Skeletal muscle cell (primary cell): ENCODE data around the gene NECTIN1.

Experiments used
- DNase-seq: peaks from one replicate; pipeline ENCODE4 v3.0.0-alpha.2; 2010; ENCODE audit warnings: low read depth
- H3K4me3 ChIP-seq: 2 replicates; pipeline ENCODE4 v1.5.1; 2011; ENCODE audit warnings: low read depth, mild to moderate bottlenecking, control low read depth, low read length, moderate library complexity

NECTIN1 gene

DNA sequence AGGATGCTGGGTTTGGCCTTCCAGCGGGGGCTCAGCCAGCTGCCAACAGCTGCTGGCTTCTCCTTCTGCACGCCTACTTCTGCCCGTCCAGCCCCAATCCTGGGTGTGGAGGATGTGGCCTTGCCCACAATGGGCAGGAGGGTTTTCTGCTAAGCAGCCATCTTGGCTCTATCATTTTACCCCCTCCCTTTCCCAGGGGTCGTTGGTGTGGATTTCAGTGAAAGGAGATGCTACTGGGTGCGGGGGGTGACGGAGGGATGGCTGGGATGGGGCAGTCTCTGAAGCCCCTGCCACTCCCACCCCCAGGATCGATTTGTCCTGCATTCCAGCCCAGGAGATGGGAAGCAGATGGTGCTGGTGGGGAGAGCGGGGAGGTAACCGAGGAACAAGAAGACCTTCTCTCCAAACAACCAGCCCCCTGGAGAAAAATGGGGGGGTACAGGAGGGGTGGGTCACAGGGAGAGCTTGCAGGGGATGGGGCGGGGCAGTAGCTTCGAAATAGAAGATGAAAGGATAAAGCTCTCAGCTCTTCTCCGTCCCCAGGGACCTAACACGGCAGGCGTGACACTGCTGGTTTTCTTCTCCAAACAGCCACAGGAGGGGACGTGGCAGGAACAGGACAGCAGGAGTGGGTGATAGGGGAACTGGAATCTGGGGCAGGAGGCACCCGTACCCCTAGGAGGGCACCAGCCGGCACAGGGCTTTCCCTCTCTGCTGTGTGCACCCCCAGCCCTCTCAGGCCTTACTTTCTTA, 68.9 kb downstream of the NECTIN1 start:
- no peak overlapping the region for H3K4me3 ChIP-seq
- no peak for DNase-seq

DNA sequence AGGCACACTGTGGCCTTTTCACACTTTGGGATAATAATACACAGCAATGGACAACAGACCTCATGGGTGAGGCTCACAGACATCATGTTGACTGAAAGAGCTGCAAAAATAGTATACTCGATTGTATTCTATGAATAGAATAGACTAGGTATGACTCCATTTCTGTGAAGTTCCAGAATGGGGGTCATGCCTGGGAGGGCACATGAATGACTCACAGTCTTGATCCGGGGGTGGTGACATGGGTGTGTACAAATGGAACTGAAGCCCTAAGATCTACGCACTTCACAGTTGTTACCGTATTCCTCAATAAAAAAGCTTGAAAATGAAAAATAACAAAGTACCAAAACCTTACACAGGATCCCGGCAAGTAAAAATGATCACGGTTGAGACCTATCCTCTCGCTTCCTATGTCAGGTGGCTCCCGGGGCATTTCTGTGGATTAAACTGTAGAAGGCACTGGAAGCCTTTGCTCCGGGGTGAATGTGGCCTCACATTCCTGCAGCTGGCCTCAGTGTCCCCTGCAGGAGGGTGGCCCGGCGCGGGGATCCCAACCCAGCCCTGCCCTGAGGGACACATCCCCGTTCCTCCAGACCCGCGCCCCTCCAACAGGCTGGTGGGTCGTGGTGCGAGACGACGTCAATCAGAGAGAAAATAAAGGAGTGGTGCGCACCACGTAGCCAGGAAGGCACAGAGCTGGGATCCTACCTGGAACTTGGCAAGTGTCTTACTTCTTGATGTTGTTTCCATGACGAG, 75.9 kb downstream of the NECTIN1 start:
- no peak overlapping the region for H3K4me3 ChIP-seq
- no peak for DNase-seq

DNA sequence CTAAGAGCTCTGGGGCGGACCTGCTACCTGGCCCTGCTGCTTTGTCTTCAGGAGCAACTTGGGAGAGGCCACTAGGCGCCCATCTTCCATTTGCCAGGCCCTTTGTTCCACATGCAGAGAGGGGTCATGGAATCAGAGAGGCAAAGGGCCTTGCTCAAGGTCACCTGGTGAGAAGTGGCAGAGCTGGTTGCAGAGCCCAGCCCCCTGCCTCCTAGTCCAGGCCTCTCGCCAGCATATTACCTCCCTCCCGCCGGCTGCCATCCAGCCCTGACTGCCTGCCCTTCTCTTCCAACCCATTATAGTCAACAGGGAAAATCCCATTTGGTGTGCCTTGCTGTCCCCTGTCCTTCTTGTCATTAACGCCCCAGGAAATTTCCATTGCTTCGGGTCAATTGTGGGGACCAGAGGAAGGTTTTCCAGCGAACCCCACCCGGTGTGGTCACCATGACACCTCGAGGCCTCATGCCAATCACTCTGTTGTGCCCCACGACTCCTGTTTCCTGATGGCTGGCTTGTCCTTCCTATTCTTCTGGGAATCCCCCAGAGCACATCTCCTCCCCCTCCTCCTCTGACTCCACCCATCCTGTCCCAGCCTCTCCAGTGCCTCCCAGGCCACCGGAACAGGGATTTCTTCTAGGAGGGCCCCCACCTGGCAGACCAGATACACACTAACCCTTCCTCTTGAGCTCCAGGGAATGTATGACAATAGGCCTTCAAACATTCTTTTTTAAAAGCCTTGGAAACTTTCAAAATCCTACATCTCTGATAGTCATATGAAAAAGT, 77.0 kb downstream of the NECTIN1 start:
- DNase-seq = no peak
- H3K4me3 ChIP-seq = no peak overlapping the region

DNA sequence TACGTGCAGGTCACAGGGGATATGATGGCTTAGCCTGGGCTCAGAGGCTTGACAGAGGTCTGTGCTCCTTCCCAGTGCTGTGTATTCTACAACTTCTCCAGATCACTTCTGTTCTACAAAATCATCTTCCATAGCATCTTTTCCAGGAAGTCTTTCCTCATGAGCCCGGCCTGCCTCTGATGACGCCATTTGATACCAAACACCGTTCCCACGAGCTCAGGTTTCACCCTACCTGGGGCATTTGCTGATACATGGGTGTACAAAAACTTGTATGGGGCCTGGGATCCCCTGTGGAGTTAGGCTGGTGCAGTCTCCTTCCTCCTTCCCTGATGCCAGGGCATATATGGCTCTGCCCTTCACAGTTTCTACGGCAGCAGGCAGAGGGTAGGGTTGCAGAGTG, 78.7 kb downstream of the NECTIN1 start:
- no peak overlapping the region for H3K4me3 ChIP-seq
- DNase-seq = no peak

DNA sequence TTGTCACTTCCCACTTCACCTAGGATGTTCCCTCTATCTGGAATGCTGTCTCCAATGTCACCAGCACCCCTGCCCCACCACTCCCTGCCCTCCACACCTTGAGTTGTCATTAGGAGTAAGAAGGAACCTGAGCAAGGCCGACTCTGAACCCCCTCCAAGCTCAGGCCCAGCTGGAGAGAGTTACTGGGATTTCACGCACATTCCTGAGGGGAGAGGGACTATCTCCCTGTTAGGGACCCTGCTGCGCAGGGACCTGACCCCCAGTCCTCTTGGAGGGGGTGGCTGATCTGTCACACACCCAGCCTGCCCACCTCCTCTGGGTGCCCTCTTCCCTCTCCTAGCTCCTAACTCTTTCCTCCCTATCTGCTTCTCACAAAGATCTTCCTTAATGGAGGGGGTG, 81.7 kb downstream of the NECTIN1 start:
- H3K4me3 ChIP-seq = no peak overlapping the region
- no peak for DNase-seq

DNA sequence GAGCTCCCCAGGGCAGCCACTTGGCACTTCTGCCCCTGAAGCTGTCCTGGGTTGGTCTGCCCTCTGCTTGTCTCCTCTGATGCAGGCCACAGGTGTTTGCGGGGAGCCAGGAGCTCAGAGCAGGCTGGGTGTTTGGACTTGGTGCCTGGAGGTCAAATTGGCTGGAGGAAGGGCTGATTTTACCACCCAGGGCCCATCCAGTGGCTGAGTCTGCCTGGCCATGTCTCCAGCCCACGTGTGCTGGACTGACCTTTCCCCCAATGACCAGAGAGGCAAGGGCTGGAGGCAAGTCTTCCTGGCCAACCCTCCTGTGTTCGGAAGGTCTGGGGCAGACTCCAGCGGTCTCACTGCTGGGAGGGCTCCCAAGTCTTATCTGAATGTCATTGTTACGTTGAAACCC, 84.0 kb downstream of the NECTIN1 start:
- H3K4me3 ChIP-seq = no peak overlapping the region
- DNase-seq = no peak

DNA sequence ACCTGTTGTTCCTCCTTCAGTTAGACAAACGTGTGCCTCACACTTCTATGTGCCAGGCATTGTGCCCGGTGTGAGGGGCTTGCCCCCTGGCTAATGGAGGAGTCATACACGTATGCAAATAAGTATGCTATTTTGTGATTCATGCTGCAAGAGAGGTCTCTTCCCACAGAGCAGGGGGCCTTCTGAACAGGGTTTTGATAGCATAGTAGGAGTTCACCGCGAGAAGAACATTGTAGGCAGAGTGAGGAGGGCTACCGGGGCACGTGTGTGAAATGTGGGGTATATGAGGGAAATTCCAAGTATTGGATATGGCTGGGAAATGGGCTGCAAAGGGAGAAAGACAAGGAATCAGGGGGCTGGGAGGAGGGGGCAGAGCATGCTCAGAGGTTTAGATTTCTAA, 84.5 kb downstream of the NECTIN1 start:
- no peak overlapping the region for H3K4me3 ChIP-seq
- DNase-seq = no peak

DNA sequence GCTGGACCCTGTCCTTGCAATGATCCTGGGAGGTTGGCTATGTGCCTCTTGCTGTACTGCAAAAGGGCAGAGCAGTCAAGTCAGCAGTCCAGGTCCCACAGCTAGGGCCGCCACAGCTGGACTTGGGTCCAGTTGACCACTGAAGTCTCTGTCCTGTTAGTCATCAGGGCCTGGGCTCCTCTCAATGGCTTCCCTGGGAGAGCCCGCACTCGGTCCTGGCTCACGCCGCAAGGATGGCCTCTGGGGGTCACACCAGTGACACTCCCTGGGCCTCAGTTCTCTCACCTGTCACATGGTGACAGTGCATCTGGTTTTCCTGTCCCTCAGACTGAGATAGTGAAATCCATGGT, 85.1 kb downstream of the NECTIN1 start:
- H3K4me3 ChIP-seq = no peak overlapping the region
- DNase-seq = no peak

DNA sequence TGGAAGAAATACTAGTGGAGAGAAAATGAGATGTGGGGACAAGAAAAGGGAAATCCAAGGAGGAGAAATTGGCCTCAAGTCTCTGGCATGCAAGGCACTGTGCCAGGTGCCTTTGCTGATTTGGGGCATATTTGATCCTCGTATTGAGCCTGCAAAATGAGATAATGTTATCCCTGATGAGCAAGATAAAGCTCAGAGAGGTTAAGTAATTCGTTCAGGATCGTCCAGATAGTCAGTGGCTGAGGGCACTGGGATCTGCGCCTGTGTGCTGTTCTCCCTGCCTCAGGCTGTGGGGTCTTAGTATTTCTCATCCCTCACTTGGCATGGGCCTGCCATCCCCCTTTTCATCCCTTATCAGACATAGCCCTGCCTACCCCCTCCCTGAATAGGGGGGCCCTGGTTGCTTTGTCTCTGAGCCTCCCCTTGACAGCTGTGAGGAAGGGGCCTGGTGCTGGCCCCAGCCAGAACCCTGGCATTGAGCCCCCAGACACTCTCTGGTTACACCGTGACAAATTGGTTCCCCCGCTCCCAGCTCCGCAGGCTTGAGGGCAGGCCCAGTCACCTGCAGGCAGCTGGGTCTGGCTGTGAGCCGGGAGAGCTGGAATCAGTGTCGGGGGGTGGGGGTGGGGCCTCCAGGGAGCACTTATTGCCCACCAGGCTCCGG, 85.7 kb downstream of the NECTIN1 start:
- no peak for DNase-seq
- H3K4me3 ChIP-seq = no peak overlapping the region

DNA sequence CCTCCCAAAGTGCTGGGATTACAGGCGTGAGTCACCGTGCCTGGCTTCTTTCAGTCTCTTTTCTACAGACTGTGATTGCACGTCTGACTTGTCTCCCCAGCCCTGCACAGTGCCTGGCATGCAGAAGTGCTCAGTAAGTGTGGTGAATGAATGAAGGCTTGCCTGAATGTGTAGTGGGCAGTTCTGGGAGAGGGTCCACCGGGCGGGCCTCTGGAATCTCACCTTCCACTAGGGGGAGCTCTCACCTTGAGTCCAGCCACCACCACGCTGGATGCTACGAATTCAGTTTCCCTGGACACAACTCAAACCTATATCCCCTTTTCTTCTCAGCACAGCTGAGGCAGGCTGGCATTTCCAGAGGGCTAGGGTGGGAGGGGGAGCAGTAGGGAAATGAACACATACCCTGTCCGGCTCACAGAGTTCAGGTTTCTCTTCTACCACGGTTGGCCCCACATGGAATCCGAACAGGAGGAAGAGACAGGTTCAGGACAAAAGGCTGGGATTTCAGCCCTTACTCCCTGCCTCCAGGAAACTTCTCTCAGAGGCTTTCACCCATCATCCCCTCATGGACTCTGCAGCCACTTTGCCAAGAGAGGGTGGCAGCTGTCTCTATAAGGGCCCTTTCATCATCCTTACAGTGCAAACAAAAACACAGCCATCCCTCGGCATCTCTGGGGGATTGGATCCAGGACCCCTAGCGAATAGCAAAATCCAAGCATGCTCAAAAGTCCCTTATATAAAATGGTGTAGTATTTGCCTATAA, 86.8 kb downstream of the NECTIN1 start:
- H3K4me3 ChIP-seq = no peak overlapping the region
- DNase-seq = no peak

DNA sequence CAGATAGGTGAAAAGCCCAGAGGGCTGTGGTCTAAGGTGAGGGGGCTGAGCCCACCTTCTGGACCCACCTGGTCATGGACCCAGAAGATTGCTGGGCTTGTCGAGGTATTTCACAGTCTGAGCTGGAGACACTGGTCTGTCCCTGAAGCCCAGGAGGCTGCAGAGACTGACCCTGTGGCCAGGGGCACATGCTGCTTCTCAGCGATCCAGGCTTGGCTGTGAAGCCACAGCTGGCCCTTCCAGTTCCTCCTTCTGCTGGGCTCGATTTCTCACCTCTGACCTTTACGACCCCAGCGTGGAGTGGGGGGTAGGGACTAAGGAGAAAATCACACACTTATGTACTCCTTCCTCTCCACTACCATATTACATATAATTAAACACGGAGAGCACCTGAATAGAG, 88.5 kb downstream of the NECTIN1 start:
- DNase-seq = no peak
- no peak overlapping the region for H3K4me3 ChIP-seq

DNA sequence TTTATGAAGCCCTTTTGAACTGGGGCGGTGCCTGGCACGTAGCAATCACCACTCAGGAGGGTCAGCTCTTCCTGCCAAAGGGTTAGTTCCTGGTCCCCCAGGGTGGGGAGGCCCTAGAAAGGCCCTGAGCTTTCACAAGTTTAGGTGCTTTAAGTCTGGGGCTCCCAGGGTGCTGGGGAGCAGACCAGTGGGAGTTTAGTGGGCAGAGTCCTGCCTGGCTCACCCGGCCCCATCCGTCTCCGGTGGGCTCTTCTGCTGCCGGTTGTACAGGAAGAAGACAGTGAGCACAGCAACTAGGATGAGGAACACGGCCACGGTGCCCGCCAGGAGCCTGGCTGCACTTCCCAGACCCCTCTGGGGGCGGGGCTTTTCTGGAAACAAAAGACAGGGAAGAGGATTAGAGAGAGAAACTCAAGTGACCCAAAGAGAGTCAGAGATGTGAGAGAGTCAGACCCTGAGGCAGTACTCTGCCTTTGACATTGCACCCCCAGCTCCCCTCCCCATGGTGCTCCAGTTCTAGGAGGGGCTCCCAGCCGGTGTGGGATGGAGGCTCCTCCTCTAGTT, 89.3 kb downstream of the NECTIN1 start:
- no peak for DNase-seq
- no peak overlapping the region for H3K4me3 ChIP-seq

DNA sequence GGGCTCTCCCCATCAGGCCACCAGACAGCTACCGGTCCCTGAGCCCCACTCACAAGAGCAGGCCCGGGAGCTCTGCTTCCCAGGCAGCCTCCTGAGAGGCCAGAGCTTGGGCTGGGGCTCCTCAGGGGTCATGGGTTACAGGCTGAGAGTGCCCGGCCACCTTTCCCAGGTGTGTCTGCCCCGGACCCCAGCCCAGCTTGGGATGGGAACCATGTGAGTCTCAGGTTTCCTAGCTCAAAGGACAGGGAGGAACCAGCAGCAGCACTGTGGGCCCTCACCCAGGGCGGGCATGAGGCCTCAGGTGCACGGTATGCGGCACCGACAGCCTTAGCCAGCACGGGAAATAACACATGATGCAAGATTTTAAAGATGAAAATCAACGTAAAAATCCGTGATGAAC, 90.1 kb downstream of the NECTIN1 start:
- H3K4me3 ChIP-seq = no peak overlapping the region
- no peak for DNase-seq

DNA sequence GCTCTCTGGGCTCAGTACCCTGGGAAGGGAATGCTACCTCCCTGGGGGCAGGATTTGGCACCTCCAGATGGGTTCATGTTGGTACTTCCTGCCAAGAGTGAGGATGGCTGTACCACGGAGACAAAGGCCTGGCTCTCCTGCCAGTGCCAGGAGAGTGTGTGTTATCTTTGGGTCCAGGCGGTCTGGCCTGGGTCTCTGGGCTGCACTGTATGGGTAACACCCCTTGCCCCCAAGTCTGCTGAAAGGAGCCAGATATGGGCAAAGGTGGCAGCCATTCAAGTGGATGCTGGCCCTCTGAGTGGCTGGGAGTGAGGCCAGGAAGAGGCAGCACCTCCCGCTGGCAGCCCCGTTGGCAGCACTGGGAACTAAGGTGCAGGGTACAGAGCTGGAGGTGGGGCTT, 91.5 kb downstream of the NECTIN1 start:
- DNase-seq = no peak
- H3K4me3 ChIP-seq = no peak overlapping the region

DNA sequence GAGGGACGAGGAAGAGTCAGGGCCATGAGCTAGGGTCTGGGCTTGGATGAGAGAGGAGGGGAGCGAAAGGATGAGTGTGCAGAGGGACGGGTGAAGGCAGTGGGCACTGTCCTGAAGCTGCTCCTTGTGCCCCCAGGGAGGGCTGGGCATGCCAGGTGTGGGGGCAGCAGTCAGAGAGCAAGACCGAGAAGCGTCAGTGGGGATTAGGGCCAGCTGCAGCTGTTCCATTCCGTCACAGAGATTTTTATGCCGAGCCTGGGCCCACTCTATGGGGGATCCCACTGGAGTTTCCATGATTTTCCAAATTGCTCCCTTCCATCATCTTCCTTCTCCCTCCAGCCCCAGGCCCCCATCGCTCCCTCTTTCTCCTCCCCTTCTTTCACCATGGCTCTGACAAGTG, 93.2 kb downstream of the NECTIN1 start:
- DNase-seq = no peak
- H3K4me3 ChIP-seq = no peak overlapping the region

DNA sequence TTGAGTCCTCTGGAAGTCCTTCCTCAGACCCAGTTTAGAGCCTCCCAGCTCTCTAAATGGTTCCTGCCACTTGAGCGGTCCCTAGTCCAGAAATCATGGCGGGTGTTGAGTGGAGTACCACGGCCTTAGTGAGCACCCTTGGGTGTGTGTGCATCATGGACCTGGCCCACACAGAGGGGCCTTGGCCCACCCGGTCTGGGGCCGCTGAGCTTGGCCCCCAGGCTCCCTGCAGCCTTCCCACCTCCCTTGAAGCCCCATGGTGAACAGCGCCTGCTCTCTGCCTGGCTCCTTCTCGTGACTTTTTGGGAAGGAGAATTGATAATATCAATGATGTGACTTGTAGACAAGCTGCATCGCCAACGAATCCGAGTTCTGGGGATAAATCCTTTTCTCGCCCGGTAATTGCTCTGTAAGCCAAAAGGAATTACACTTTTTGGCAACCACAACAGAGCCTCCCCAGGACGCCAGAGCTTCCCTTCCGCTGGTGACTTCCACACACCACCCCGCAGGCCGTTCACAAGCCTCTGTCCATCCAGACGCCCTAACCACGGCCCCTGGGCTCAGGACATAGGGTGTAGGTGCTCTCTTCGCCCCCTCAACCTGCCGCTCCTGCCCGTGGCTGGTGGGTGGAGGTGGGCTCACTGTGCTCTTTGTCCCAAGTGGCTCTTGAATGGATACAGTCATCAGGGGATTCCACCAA, 93.8 kb downstream of the NECTIN1 start:
- H3K4me3 ChIP-seq = no peak overlapping the region
- no peak for DNase-seq

DNA sequence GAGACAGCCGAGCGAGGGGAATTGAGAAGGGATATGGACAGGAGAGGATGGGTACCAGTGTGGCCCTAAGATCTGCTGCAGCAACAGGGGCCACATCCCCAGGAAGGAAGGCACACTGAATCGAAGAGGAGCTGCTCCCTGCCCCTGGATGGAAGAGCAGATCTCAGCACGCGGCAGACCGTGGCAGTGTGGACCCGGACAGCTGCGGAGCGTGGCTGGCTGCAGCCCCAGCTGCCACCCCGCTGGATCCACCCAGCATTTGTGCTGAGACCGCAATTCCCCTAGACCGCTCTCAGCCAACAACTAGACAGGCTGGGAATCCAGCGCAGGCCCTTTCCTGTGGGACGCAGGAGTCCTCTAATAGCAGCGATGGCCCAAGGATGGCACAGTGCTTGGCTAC, 94.7 kb downstream of the NECTIN1 start:
- no peak overlapping the region for H3K4me3 ChIP-seq
- DNase-seq = no peak

DNA sequence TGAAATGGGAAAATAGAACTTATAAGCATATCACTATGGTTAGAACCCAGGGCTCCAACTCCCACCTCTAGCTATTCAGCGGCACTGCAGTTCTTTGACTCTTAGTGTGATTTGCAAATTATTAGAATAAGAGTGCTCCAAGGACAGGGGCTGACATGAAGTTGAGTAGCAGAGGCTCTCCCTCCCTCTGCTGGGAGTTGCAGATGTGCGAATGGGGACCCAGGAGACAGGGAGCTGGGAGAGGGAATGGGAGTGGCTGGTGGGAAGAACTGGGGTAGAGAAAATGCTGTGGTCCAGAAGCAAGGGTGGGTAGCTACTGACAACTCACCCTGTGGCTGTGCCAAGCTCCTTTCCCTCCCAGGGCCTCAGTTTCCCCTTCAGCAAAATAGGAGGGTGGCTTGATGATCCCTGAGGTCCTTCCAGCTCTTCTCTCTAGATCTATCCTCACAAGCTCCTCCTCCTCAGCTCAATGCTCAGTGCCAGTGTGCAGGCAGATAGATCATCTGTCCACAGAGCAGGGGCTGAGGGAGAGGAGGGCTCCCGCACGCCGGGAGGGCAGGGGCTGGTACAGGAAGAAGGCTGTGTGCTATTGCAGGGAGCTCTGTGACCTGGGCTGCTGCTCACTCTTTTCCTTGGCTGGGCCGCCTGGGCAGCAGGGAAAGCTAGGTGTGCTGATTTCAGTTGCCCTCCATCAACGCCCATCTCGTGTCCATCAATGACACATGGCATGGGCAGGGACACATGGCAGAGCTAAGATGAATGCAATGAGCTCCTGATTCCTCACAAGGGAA, 99.0 kb downstream of the NECTIN1 start:
- DNase-seq = no peak
- no peak overlapping the region for H3K4me3 ChIP-seq
